OCI-LY1 (cell line): ENCODE data around the gene DRD1.
"Not testable (repeated sequence)": the region's sequence is repeated elsewhere in the genome, so short reads cannot be mapped to it uniquely, and the experiment has no call there.

Source experiments
- H2AFZ ChIP-seq: fragments of 200-600 bp; sonication (generic), shearing (Covaris generic); 2 replicates; pipeline ENCODE4 v1.6.0; 2014; ENCODE audit warnings: antibody characterized with exemption, mild to moderate bottlenecking, low read length
- H3F3A ChIP-seq: fragments of 200-600 bp; sonication (generic), shearing (Covaris generic); 2 replicates; pipeline ENCODE4 v1.6.0; 2014; ENCODE audit warnings: mild to moderate bottlenecking, antibody characterized with exemption, low read length, moderate library complexity; ENCODE audit not compliant: insufficient read depth
- H3K27ac ChIP-seq: fragments of 200-600 bp; sonication (generic); 2 replicates; pipeline ENCODE4 v1.5.1; 2014; ENCODE audit warnings: low read length, mixed run types, mild to moderate bottlenecking, low read depth; ENCODE audit not compliant: poor library complexity, severe bottlenecking
- H3K27me3 ChIP-seq: fragments of 200-600 bp; sonication (generic); 2 replicates; pipeline ENCODE4 v1.6.0; 2014; ENCODE audit warnings: antibody characterized with exemption, mild to moderate bottlenecking, low read length, moderate library complexity; ENCODE audit not compliant: insufficient read depth
- H3K36me3 ChIP-seq: fragments of 200-600 bp; sonication (generic); 2 replicates; pipeline ENCODE4 v1.6.1; 2014; ENCODE audit warnings: mild to moderate bottlenecking, antibody characterized with exemption, low read length, moderate library complexity, mixed read lengths; ENCODE audit not compliant: insufficient read depth
- H3K4me1 ChIP-seq: fragments of 200-600 bp; sonication (generic); 2 replicates; pipeline ENCODE4 v1.5.1; 2014; ENCODE audit warnings: mild to moderate bottlenecking, low read length, moderate library complexity; ENCODE audit not compliant: insufficient read depth, severe bottlenecking
- H3K4me2 ChIP-seq: fragments of 200-600 bp; sonication (generic), shearing (Covaris generic); 2 replicates; pipeline ENCODE4 v1.6.1; 2014; ENCODE audit warnings: low read length
- H3K4me3 ChIP-seq: fragments of 200-600 bp; sonication (generic); 2 replicates; pipeline ENCODE4 v1.5.1; 2014; ENCODE audit warnings: low read length, low read depth, mild to moderate bottlenecking, mixed read lengths; ENCODE audit not compliant: poor library complexity, severe bottlenecking
- H3K79me2 ChIP-seq: fragments of 200-600 bp; shearing (Covaris generic); 2 replicates; pipeline ENCODE4 v1.6.1; 2016; ENCODE audit warnings: mixed run types, low read length, mixed read lengths; ENCODE audit not compliant: insufficient read depth
- H3K9ac ChIP-seq: fragments of 200-600 bp; sonication (generic), shearing (Covaris generic); 2 replicates; pipeline ENCODE4 v1.6.1; 2014; ENCODE audit warnings: mild to moderate bottlenecking, low read length, mixed read lengths
- H3K9me2 ChIP-seq: fragments of 200-600 bp; sonication (generic), shearing (Covaris generic); 2 replicates; pipeline ENCODE4 v1.6.1; 2014; ENCODE audit warnings: low read depth, mild to moderate bottlenecking, low read length, mixed read lengths
- H3K9me3 ChIP-seq: fragments of 200-600 bp; shearing (Covaris generic); 2 replicates; pipeline ENCODE4 v1.6.1; 2014; ENCODE audit warnings: low read length, mixed read lengths
- H4K20me1 ChIP-seq: fragments of 200-600 bp; sonication (generic), shearing (Covaris generic); 2 replicates; pipeline ENCODE4 v1.6.0; 2016; ENCODE audit warnings: mild to moderate bottlenecking, low read length; ENCODE audit not compliant: insufficient read depth
- EZH2 ChIP-seq: fragments of 200-600 bp; sonication (generic), shearing (Covaris generic); IDR thresholded peaks from 2 replicates; pipeline ENCODE4 v1.8.0; 2017; ENCODE audit warnings: borderline replicate concordance, mixed run types, mild to moderate bottlenecking, antibody characterized with exemption, low read length, moderate library complexity, mixed read lengths
- TF ChIP-seq, protein P1 (sequence below): fragments of 200-600 bp; sonication (generic), shearing (Covaris generic); IDR thresholded peaks from 2 replicates; pipeline ENCODE4 v1.5.1; 2017; ENCODE audit warnings: mild to moderate bottlenecking, antibody characterized with exemption, low read length, moderate library complexity, mixed read lengths

Gene DRD1

GRCh38 chr5:175460126-175460525 lies 16.1 kb upstream of the DRD1 start:
- Histone ChIP-seq H3K9me2 (no peaks in the 10 kb centered on the region), H3K4me2 (no peak overlapping the region)
- no peak for TF ChIP-seq EZH2
- TF ChIP-seq, protein P1, sequence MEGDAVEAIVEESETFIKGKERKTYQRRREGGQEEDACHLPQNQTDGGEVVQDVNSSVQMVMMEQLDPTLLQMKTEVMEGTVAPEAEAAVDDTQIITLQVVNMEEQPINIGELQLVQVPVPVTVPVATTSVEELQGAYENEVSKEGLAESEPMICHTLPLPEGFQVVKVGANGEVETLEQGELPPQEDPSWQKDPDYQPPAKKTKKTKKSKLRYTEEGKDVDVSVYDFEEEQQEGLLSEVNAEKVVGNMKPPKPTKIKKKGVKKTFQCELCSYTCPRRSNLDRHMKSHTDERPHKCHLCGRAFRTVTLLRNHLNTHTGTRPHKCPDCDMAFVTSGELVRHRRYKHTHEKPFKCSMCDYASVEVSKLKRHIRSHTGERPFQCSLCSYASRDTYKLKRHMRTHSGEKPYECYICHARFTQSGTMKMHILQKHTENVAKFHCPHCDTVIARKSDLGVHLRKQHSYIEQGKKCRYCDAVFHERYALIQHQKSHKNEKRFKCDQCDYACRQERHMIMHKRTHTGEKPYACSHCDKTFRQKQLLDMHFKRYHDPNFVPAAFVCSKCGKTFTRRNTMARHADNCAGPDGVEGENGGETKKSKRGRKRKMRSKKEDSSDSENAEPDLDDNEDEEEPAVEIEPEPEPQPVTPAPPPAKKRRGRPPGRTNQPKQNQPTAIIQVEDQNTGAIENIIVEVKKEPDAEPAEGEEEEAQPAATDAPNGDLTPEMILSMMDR = peak; percentile 55

GRCh38 chr5:175457466-175457865 lies 13.5 kb upstream of the DRD1 start:
- Histone ChIP-seq H4K20me1 (no peaks in the 10 kb centered on the region), H3K9me2 (no peaks in the 10 kb centered on the region), H3F3A (no peaks in the 10 kb centered on the region), H2AFZ (no peak overlapping the region), H3K36me3 (no peaks in the 10 kb centered on the region), H3K4me2 (no peak overlapping the region), H3K9ac (no peak overlapping the region), H3K27me3 (0 out of 2 replicates have a peak, but pooled peaks cover 3% of the 10 kb centered on the region), H3K9me3 (no peaks in the 10 kb centered on the region), H3K79me2 (no peaks in the 10 kb centered on the region), H3K4me1 (no peaks in the 10 kb centered on the region), H3K27ac (no peak overlapping the region), H3K4me3 (no peak overlapping the region)
- TF ChIP-seq, protein P1 = 0 out of 2 replicates have a peak, but pooled peaks have one; percentile 12
- no peak for TF ChIP-seq EZH2

More at GRCh38 chr5:175460126-175460525, 16.1 kb upstream of the DRD1 start:
- H3K27ac ChIP-seq = no peak overlapping the region
- no peaks in the 10 kb centered on the region for H4K20me1 ChIP-seq
- no peaks in the 10 kb centered on the region for H3F3A ChIP-seq
- no peak overlapping the region for H3K9ac ChIP-seq
- H3K79me2 ChIP-seq = no peaks in the 10 kb centered on the region
- no peak overlapping the region for H2AFZ ChIP-seq
- H3K4me3 ChIP-seq = no peak overlapping the region
- no peaks in the 10 kb centered on the region for H3K36me3 ChIP-seq
- H3K27me3 ChIP-seq = no peaks in the 10 kb centered on the region
- no peaks in the 10 kb centered on the region for H3K9me3 ChIP-seq
- H3K4me1 ChIP-seq = peaks cover 9% of the 10 kb centered on the region

GRCh38 chr5:175456105-175456742 lies 12.2 kb upstream of the DRD1 start:
- H3F3A ChIP-seq = no peaks in the 10 kb centered on the region
- H2AFZ ChIP-seq = no peak overlapping the region
- H3K9me2 ChIP-seq = no peaks in the 10 kb centered on the region
- no peaks in the 10 kb centered on the region for H3K79me2 ChIP-seq
- H3K9ac ChIP-seq = no peak overlapping the region
- H3K4me3 ChIP-seq = no peak overlapping the region
- H3K27ac ChIP-seq = no peak overlapping the region
- H3K4me1 ChIP-seq = no peaks in the 10 kb centered on the region
- H3K4me2 ChIP-seq = no peak overlapping the region
- H3K9me3 ChIP-seq = no peaks in the 10 kb centered on the region
- 0 out of 2 replicates have a peak, but pooled peaks cover 3% of the 10 kb centered on the region for H3K27me3 ChIP-seq
- H4K20me1 ChIP-seq = no peaks in the 10 kb centered on the region
- no peaks in the 10 kb centered on the region for H3K36me3 ChIP-seq
- no peak for TF ChIP-seq EZH2
- TF ChIP-seq, protein P1 = no peak

- H3K4me2 ChIP-seq, H3K79me2 ChIP-seq, H3K9me2 ChIP-seq, H4K20me1 ChIP-seq, H3K9ac ChIP-seq, H3F3A ChIP-seq, H3K4me3 ChIP-seq, H3K4me1 ChIP-seq, H3K9me3 ChIP-seq, H2AFZ ChIP-seq, H3K27me3 ChIP-seq, H3K36me3 ChIP-seq, H3K27ac ChIP-seq: not testable (repeated sequence)
Measured at GRCh38 chr5:175454338-175454737, 10.4 kb upstream of the DRD1 start.
